GM12873 (cell line): ENCODE measurements around the gene SYNJ1.

Experiments used
- CTCF ChIP-seq: IDR thresholded peaks from 2 replicates; pipeline ENCODE4 v1.5.1; 2012; ENCODE audit warnings: low read depth, mild to moderate bottlenecking, moderate library complexity, low read length, control low read depth; ENCODE audit not compliant: insufficient read depth; ENCODE audit errors: missing control alignments

Gene SYNJ1

GRCh38 chr21:32608851-32609250, 119.0 kb downstream of the SYNJ1 start:
- no peak for TF ChIP-seq CTCF

DNA sequence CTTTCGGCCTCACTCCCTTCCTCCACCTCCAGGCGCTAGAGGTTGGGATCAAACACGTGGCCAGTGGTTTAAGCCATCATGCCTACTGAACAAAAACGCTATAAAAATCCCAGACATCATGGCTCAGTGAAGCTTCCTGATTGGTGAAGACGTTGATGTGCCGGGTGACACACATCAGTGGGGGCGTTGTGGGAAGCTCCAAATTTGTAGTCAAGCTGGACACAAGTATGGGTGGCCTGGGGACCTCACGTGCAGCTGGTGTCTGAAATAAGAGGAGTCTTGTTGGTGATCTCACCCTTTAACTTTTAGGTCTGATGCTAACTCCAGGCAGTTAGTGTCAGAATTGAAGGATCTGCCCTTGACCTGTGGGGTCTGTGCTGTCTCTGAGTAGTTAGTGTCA, 122.3 kb downstream of the SYNJ1 start:
- no peak for TF ChIP-seq CTCF

- TF ChIP-seq CTCF: no peak
Observed at GRCh38 chr21:32604464-32604863, 123.3 kb downstream of the SYNJ1 start.

- no peak for TF ChIP-seq CTCF
Observed at GRCh38 chr21:32603131-32603530, 124.7 kb downstream of the SYNJ1 start.

- no peak for TF ChIP-seq CTCF
Observed at GRCh38 chr21:32602099-32602498, 125.7 kb downstream of the SYNJ1 start.

DNA sequence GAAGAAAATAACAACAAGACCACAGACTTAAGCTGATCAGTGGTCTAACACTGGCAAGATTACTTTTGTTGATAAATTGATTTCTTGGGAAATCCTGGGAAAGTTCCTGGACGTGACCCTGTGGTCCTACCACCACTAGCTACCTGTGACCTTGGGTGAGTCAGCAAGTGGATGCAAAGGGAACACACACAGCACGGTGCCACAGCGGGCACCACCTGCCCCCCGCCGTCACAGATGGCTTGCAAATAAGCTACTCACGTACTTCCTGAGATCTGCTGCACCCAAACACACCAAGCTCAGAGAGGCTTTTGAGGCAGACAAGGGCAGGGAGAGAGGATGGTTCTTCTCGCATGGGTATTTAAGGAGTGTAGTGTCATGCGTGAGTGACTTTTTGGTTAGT, 128.3 kb downstream of the SYNJ1 start:
- TF ChIP-seq CTCF: no peak

- no peak for TF ChIP-seq CTCF
Observed at GRCh38 chr21:32599091-32599490, 128.7 kb downstream of the SYNJ1 start.
